H1 (cell line): Measurements from ENCODE around the gene AK8. TPM values are rescaled to one million over a fixed set of nuclear protein-coding genes. Genes with fewer than 3 reads are reported as not detected.

Experiments used
- CTCF ChIA-PET: fragments of 300-600 bp; sonication (Branson Sonifier 250); formaldehyde crosslinking; loops from one replicate; lab custom pipeline; 2021; ENCODE audit not compliant: partially characterized antibody; lab: Charles Lee
- POLR2A ChIA-PET: fragments of 300-600 bp; sonication (Branson Sonifier 250); formaldehyde crosslinking; loops from one replicate; lab custom pipeline; 2021; ENCODE audit warnings: inconsistent platforms; ENCODE audit not compliant: partially characterized antibody; lab: Charles Lee
- DNase-seq, 2 experiments: peaks; one replicate each; pipeline versions ENCODE4 v3.0.0 to v3.0.0-alpha.2; 2010 to 2022; ENCODE audit warnings: low spot score in 2 of 2, low read depth in 1 of 2, mixed read lengths in 1 of 2
- FAIRE-seq: peaks from 2 replicates; lab custom pipeline; 2011; peaks lifted over from hg19 to GRCh38; lab: Jason Lieb, UNC
- H2AFZ ChIP-seq: 2 replicates; pipeline ENCODE4 v1.8.1; 2012; ENCODE audit warnings: low read length, inconsistent platforms
- H2AK5ac ChIP-seq: 2 replicates; pipeline ENCODE4 v1.6.1; 2013; ENCODE audit warnings: low read depth, low read length
- H2BK120ac ChIP-seq: replicated peaks from 2 replicates; pipeline ENCODE3; 2013; ENCODE audit warnings: low read depth, low read length, inconsistent platforms
- H2BK12ac ChIP-seq: 2 replicates; pipeline ENCODE4 v1.6.1; 2013; ENCODE audit warnings: low read depth, low read length
- H2BK15ac ChIP-seq: 2 replicates; pipeline ENCODE4 v1.6.1; 2013; ENCODE audit warnings: low read length
- H2BK20ac ChIP-seq: 2 replicates; pipeline ENCODE4 v1.6.1; 2013; ENCODE audit warnings: low read length
- H2BK5ac ChIP-seq: 2 replicates; pipeline ENCODE4 v1.6.1; 2013; ENCODE audit warnings: low read depth, low read length
- H3K14ac ChIP-seq: 2 replicates; pipeline ENCODE4 v1.6.1; 2013; ENCODE audit warnings: inconsistent platforms; ENCODE audit not compliant: insufficient read length
- H3K18ac ChIP-seq: 2 replicates; pipeline ENCODE4 v1.6.1; 2013; ENCODE audit warnings: low read length; ENCODE audit errors: extremely low read depth
- H3K23ac ChIP-seq: 2 replicates; pipeline ENCODE4 v1.6.1; 2013; ENCODE audit warnings: inconsistent platforms; ENCODE audit not compliant: insufficient read length
- H3K23me2 ChIP-seq: 2 replicates; pipeline ENCODE4 v1.6.1; 2013; ENCODE audit warnings: low read depth, low read length
- H3K27ac ChIP-seq: 2 replicates; pipeline ENCODE4 v1.6.1; 2011; ENCODE audit warnings: low read depth, low read length, inconsistent platforms
- H3K27me3 ChIP-seq, 4 experiments: replicated peaks in 1 of 4; 1 replicate in 1 of 4; 2 replicates in 3 of 4; pipeline versions ENCODE4 v1.6.1 to v1.8.1; 2011 to 2013; ENCODE audit warnings: low read length in 3 of 4, mild to moderate bottlenecking in 3 of 4, inconsistent platforms in 2 of 4, mixed read lengths in 2 of 4, moderate library complexity in 1 of 4; ENCODE audit not compliant: control insufficient read depth in 3 of 4, insufficient read depth in 3 of 4; ENCODE audit errors: extremely low read depth in 1 of 4
- H3K36me3 ChIP-seq, 4 experiments: 2 replicates each; pipeline versions ENCODE4 v1.6.1 to v1.8.1; 2011 to 2013; ENCODE audit warnings: mild to moderate bottlenecking in 4 of 4, low read length in 3 of 4, moderate library complexity in 2 of 4, control low read depth in 1 of 4, inconsistent platforms in 1 of 4; ENCODE audit not compliant: insufficient read depth in 4 of 4, control insufficient read depth in 2 of 4
- H3K4ac ChIP-seq: replicated peaks from 2 replicates; pipeline ENCODE3; 2013; ENCODE audit warnings: low read length, low read depth, mixed read lengths, inconsistent platforms; ENCODE audit not compliant: insufficient read length
- H3K4me1 ChIP-seq, 4 experiments: replicated peaks in 1 of 4; 1 replicate in 1 of 4; 2 replicates in 3 of 4; pipeline versions ENCODE4 v1.6.1 to v1.8.1; 2011 to 2013; ENCODE audit warnings: low read length in 3 of 4, inconsistent platforms in 2 of 4, mixed read lengths in 1 of 4; ENCODE audit not compliant: insufficient read depth in 4 of 4, control insufficient read depth in 3 of 4
- H3K4me2 ChIP-seq, 2 experiments: 2 replicates each; pipeline versions ENCODE4 v1.6.1 to v1.8.1; 2011 to 2013; ENCODE audit warnings: low read depth in 2 of 2, low read length in 2 of 2, control low read depth in 1 of 2, inconsistent platforms in 1 of 2, mild to moderate bottlenecking in 1 of 2; ENCODE audit not compliant: insufficient read depth in 1 of 2
- H3K4me3 ChIP-seq, 4 experiments: fragments of 200-600, 300-600 bp in 1 of 4; sonication (generic), shearing (Covaris generic), sonication (Bioruptor Twin) in 1 of 4; 2 replicates each; pipeline versions ENCODE4 v1.5.1 to v1.8.1; 2011 to 2016; ENCODE audit warnings: low read length in 4 of 4, low read depth in 3 of 4, control low read depth in 2 of 4, inconsistent platforms in 2 of 4, mild to moderate bottlenecking in 2 of 4, mixed read lengths in 1 of 4, moderate library complexity in 1 of 4; ENCODE audit not compliant: insufficient read depth in 2 of 4; ENCODE audit errors: extremely low read depth in 1 of 4
- H3K56ac ChIP-seq: replicated peaks from 2 replicates; pipeline ENCODE3; 2013; ENCODE audit warnings: low read depth, mild to moderate bottlenecking, mixed read lengths, low read length, inconsistent platforms; ENCODE audit not compliant: insufficient read length
- H3K79me1 ChIP-seq: 2 replicates; pipeline ENCODE4 v1.6.1; 2013; ENCODE audit warnings: low read depth, low read length, control low read depth
- H3K79me2 ChIP-seq, 2 experiments: 2 replicates each; pipeline versions ENCODE4 v1.6.1 to v1.8.1; 2012 to 2013; ENCODE audit warnings: low read length in 2 of 2, mild to moderate bottlenecking in 2 of 2, inconsistent platforms in 1 of 2; ENCODE audit not compliant: insufficient read depth in 2 of 2, control insufficient read depth in 1 of 2
- H3K9ac ChIP-seq, 4 experiments: replicated peaks in 1 of 4; 1 replicate in 1 of 4; 2 replicates in 3 of 4; pipeline versions ENCODE4 v1.6.1 to v1.8.1; 2011 to 2013; ENCODE audit warnings: low read depth in 3 of 4, low read length in 3 of 4, control low read depth in 2 of 4, mild to moderate bottlenecking in 2 of 4, moderate library complexity in 2 of 4, inconsistent platforms in 1 of 4; ENCODE audit errors: extremely low read depth in 1 of 4
- H3K9me3 ChIP-seq, 2 experiments: 2 replicates each; pipeline versions ENCODE4 v1.6.1 to v1.8.1; 2012 to 2013; ENCODE audit warnings: mild to moderate bottlenecking in 2 of 2, moderate library complexity in 2 of 2, control low read depth in 1 of 2, inconsistent platforms in 1 of 2, low read depth in 1 of 2, low read length in 1 of 2, mixed read lengths in 1 of 2; ENCODE audit not compliant: insufficient read depth in 2 of 2
- H4K20me1 ChIP-seq, 2 experiments: replicated peaks in 1 of 2; 2 replicates each; pipeline versions ENCODE3 to v1.8.1; 2011 to 2013; ENCODE audit warnings: inconsistent platforms in 2 of 2, low read length in 2 of 2, mild to moderate bottlenecking in 1 of 2; ENCODE audit not compliant: insufficient read depth in 2 of 2, control insufficient read depth in 1 of 2
- H4K5ac ChIP-seq: 2 replicates; pipeline ENCODE4 v1.6.1; 2013; ENCODE audit warnings: low read length, low read depth, mixed read lengths, inconsistent platforms; ENCODE audit not compliant: insufficient read length
- H4K8ac ChIP-seq: 2 replicates; pipeline ENCODE4 v1.8.0; 2013; ENCODE audit warnings: mild to moderate bottlenecking, moderate library complexity, low read length, inconsistent platforms; ENCODE audit not compliant: insufficient read depth; ENCODE audit errors: extremely low read depth
- H4K91ac ChIP-seq: replicated peaks from 2 replicates; pipeline ENCODE3; 2013; ENCODE audit warnings: low read length, mixed read lengths, inconsistent platforms; ENCODE audit not compliant: insufficient read length
- EGR1 ChIP-seq: IDR thresholded peaks from 2 replicates; pipeline ENCODE4 v1.6.1; 2011; ENCODE audit warnings: low read depth, low read length, borderline replicate concordance
- RXRA ChIP-seq: IDR thresholded peaks from 2 replicates; pipeline ENCODE4 v1.6.1; 2011; ENCODE audit warnings: low read depth, mild to moderate bottlenecking, low read length, moderate library complexity; ENCODE audit not compliant: insufficient read depth
- SIX5 ChIP-seq: IDR thresholded peaks from 2 replicates; pipeline ENCODE4 v1.6.1; 2011; ENCODE audit warnings: mild to moderate bottlenecking, low read depth, low read length
- SP4 ChIP-seq: IDR thresholded peaks from 2 replicates; pipeline ENCODE4 v1.6.1; 2012; ENCODE audit warnings: low read length, inconsistent platforms
- SUZ12 ChIP-seq: fragments of 200-600 bp; sonication (generic); IDR thresholded peaks from 2 replicates; pipeline ENCODE4 v1.6.1; 2012; ENCODE audit warnings: mild to moderate bottlenecking, inconsistent platforms, low read length, moderate library complexity, mixed read lengths
- TAF1 ChIP-seq: IDR thresholded peaks from 2 replicates; pipeline ENCODE4 v1.6.1; 2011; ENCODE audit warnings: mild to moderate bottlenecking, low read depth, low read length
- WGBS, 2 experiments: shearing (Covaris generic) in 1 of 2; methylation state at CpG; one replicate each; pipeline versions ENCODE4 v1.1.6 to v1.1.7; 2013 to 2015; ENCODE audit warnings: low lambda C conversion rate in 2 of 2, mixed read lengths in 2 of 2, inconsistent platforms in 1 of 2, low coverage in 1 of 2, missing lambda C conversion rate in 1 of 2; ENCODE audit not compliant: insufficient replicate concordance in 2 of 2, insufficient coverage in 1 of 2, insufficient read length in 1 of 2; ENCODE audit errors: extremely low coverage in 1 of 2, missing lambda C conversion rate in 1 of 2; 5-methylcytosine and 5-hydroxymethylcytosine counted together
- polyA plus RNA-seq, 7 experiments: library from polyadenylated mRNA; depleted of rRNA in 3 of 7; stranded (reverse) in 5 of 7; unstranded in 2 of 7; fragments of >200 nt in 5 of 7; fragments of 200-250 nt in 2 of 7; gene quantifications; 1 replicate in 5 of 7; 2 replicates in 1 of 7; 4 replicates in 1 of 7; pipeline versions ENCODE4 v1.2.1 to v1.2.3, GENCODE V29; 2011 to 2013; ENCODE audit warnings: missing spikeins in 2 of 7, mixed read lengths in 2 of 7
- total RNA-seq: library from RNA; stranded (reverse); fragmentation: NEBNext Ultra II Directional; extraction: Animal tissue kit (Norgen Biotek cat#: 25700); gene quantifications from 2 replicates; pipeline ENCODE4 v1.2.1, GENCODE V29; 2021
- TF ChIP-seq, protein P1 (sequence below): IDR thresholded peaks from 2 replicates; pipeline ENCODE4 v1.6.1; 2011; ENCODE audit warnings: low read depth, mild to moderate bottlenecking, low read length; ENCODE audit not compliant: insufficient read depth
- TF ChIP-seq, protein P2 (sequence below): IDR thresholded peaks from 2 replicates; pipeline ENCODE4 v1.6.1; 2012; ENCODE audit warnings: low read length, inconsistent platforms
- TF ChIP-seq, protein P3 (sequence below): IDR thresholded peaks from 2 replicates; pipeline ENCODE4 v1.6.1; 2012; ENCODE audit warnings: inconsistent platforms

Gene AK8
- total and polyA plus RNA-seq, 2 of the 8 experiments (the other 6 are each of a cell fraction or from before 2014, with no cell fraction given), result 0.35 to 0.48 TPM

DNA sequence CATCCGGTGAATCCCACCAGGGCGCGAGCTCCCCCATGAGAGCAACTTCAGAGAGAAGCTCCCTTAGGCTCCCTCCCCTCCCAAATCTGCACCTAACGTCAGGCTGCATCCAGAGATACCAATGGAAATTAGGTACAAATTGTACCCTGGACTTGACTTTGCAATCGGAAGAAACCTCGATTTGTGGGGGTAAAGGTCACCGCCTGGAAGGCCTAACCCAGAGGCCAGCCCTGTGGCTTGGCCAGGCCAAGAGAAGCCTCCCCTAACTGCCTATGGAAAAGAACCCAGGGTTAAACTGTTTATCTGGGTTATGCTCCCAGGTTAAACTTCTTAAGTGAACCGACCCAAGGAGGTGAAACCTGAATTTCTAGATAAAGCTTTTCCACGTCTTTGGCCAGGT, 127.4 kb downstream of the AK8 start:
- Histone ChIP-seq H4K20me1 (no peaks in the 10 kb centered on the region), H3K27me3 (peaks cover 0 to 10% (median 9%) of the 10 kb centered on the region in 4 experiments; a peak in 6 of 7 replicates), H3K4me3 (no peak overlapping the region), H4K5ac (no peak overlapping the region), H3K23ac (no peak overlapping the region), H2BK20ac (no peak overlapping the region), H2BK120ac (no peak overlapping the region), H2AK5ac (no peak overlapping the region), H3K14ac (no peak overlapping the region), H3K4me1 (peaks cover 4 to 12% (median 6%) of the 10 kb centered on the region in 4 experiments), H4K91ac (no peak overlapping the region), H3K4me2 (no peak overlapping the region), H2BK5ac (no peak overlapping the region), H2BK12ac (no peak overlapping the region), H3K4ac (no peak overlapping the region), H3K9me3 (no peaks in the 10 kb centered on the region), H3K23me2 (0 out of 2 replicates have a peak, but pooled peaks cover 3% of the 10 kb centered on the region), H3K79me1 (no peaks in the 10 kb centered on the region), H3K18ac (no peak overlapping the region), H3K79me2 (no peaks in the 10 kb centered on the region), H2AFZ (no peak overlapping the region), H3K56ac (no peak overlapping the region), H3K36me3 (no peaks in the 10 kb centered on the region), H3K9ac (no peak overlapping the region), H4K8ac (no peak overlapping the region), H3K27ac (no peak overlapping the region), H2BK15ac (no peak overlapping the region)
- CTCF ChIA-PET, result no interaction called here
- DNase-seq, result no peak
- POLR2A ChIA-PET, result no interaction called here
- FAIRE-seq, result no peak
- WGBS, 2 experiments, result 75% methylated on average over 6 of the region's 9 CpGs; no CpG with 5 or more reads in 1 of the 2 experiments
- no peak for TF ChIP-seq EGR1
- TF ChIP-seq, protein P1, sequence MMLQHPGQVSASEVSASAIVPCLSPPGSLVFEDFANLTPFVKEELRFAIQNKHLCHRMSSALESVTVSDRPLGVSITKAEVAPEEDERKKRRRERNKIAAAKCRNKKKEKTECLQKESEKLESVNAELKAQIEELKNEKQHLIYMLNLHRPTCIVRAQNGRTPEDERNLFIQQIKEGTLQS, result no peak
- no peak for TF ChIP-seq SP4
- TF ChIP-seq RXRA, result no peak
- no peak for TF ChIP-seq SIX5
- no peak for TF ChIP-seq TAF1
- TF ChIP-seq, protein P2, sequence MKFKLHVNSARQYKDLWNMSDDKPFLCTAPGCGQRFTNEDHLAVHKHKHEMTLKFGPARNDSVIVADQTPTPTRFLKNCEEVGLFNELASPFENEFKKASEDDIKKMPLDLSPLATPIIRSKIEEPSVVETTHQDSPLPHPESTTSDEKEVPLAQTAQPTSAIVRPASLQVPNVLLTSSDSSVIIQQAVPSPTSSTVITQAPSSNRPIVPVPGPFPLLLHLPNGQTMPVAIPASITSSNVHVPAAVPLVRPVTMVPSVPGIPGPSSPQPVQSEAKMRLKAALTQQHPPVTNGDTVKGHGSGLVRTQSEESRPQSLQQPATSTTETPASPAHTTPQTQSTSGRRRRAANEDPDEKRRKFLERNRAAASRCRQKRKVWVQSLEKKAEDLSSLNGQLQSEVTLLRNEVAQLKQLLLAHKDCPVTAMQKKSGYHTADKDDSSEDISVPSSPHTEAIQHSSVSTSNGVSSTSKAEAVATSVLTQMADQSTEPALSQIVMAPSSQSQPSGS, result no peak
- TF ChIP-seq, protein P3, sequence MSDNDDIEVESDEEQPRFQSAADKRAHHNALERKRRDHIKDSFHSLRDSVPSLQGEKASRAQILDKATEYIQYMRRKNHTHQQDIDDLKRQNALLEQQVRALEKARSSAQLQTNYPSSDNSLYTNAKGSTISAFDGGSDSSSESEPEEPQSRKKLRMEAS, result no peak
- TF ChIP-seq SUZ12, result no peak
